PFSK-1 (cell line): ENCODE results near the gene INPP5D.

Source experiments
- POLR2AphosphoS5 ChIP-seq: IDR thresholded peaks from 2 replicates; pipeline ENCODE4 v1.6.1; 2012; ENCODE audit warnings: low read depth, mild to moderate bottlenecking, control low read depth, low read length, moderate library complexity
- TAF1 ChIP-seq: IDR thresholded peaks from 2 replicates; pipeline ENCODE4 v1.6.1; 2012; ENCODE audit warnings: low read length, control low read depth, borderline replicate concordance; ENCODE audit not compliant: insufficient read depth
- TF ChIP-seq, protein P1 (sequence below), 2 experiments: IDR thresholded peaks; 2 replicates each; pipeline versions ENCODE4 v1.6.1 to v1.8.0; 2011 to 2012; ENCODE audit warnings: low read depth in 2 of 2, low read length in 2 of 2, control low read depth in 1 of 2, inconsistent platforms in 1 of 2, mild to moderate bottlenecking in 1 of 2, moderate library complexity in 1 of 2; ENCODE audit not compliant: insufficient read depth in 1 of 2

DNA sequence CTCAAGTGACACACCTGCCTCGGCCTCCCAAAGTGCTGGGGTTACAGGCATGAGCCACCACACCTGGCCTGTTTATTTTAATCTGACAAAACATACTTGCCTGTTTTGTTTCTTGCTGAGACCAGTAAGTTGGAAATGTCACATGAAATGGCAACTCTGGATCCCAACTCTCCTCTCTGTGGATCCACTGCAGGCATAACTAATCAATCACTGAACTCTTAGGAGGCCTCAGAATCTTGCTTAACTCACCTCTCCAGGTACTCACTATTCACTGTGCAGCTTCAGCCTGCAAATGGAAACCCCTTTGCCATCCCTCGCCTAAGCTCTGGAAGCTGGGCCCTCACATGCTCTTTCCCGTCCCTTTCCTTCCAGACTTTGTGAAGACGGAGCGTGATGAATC lies 134.9 kb downstream of the INPP5D start:
- TF ChIP-seq POLR2AphosphoS5 (no peak), TAF1 (no peak)
- TF ChIP-seq, protein P1, sequence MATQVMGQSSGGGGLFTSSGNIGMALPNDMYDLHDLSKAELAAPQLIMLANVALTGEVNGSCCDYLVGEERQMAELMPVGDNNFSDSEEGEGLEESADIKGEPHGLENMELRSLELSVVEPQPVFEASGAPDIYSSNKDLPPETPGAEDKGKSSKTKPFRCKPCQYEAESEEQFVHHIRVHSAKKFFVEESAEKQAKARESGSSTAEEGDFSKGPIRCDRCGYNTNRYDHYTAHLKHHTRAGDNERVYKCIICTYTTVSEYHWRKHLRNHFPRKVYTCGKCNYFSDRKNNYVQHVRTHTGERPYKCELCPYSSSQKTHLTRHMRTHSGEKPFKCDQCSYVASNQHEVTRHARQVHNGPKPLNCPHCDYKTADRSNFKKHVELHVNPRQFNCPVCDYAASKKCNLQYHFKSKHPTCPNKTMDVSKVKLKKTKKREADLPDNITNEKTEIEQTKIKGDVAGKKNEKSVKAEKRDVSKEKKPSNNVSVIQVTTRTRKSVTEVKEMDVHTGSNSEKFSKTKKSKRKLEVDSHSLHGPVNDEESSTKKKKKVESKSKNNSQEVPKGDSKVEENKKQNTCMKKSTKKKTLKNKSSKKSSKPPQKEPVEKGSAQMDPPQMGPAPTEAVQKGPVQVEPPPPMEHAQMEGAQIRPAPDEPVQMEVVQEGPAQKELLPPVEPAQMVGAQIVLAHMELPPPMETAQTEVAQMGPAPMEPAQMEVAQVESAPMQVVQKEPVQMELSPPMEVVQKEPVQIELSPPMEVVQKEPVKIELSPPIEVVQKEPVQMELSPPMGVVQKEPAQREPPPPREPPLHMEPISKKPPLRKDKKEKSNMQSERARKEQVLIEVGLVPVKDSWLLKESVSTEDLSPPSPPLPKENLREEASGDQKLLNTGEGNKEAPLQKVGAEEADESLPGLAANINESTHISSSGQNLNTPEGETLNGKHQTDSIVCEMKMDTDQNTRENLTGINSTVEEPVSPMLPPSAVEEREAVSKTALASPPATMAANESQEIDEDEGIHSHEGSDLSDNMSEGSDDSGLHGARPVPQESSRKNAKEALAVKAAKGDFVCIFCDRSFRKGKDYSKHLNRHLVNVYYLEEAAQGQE (IDR thresholded peaks at IDR 0.05; ENCODE audit: insufficient read depth in 1 of 2, low read depth in 2 of 2, low read length in 2 of 2): no peak
